Measurements from ENCODE around the gene FEZ2. TPM values are rescaled to one million over a fixed set of nuclear protein-coding genes. Genes with fewer than 3 reads are reported as not detected.

FEZ2 gene
- total RNA-seq, 1 experiment from 2014 or later = 52.6 TPM

- no peak overlapping the region for H2AFZ ChIP-seq (ENCODE audit: low read length)
- DNase-seq (peak; percentile 79), ATAC-seq (peak; percentile 93)
- H3K27me3 ChIP-seq (ENCODE audit: low read length) = no peaks in the 10 kb centered on the region
- H3K4me2 ChIP-seq (ENCODE audit: low read length) = no peak overlapping the region
- no peak overlapping the region for H3K9ac ChIP-seq (ENCODE audit: low read length)
- H4K20me1 ChIP-seq (ENCODE audit: low read length) = no peaks in the 10 kb centered on the region
- no peak for TF ChIP-seq EZH2 (IDR thresholded peaks at IDR 0.05; ENCODE audit: low read length, unreplicated experiment)
- no peak for TF ChIP-seq CTCF (conservative IDR thresholded peaks at IDR 0.05; ENCODE audit: low read depth, low read length)
- no peak for TF ChIP-seq EZH2phosphoT487 (IDR thresholded peaks at IDR 0.05; ENCODE audit: borderline replicate concordance, low read length)
- H3F3A ChIP-seq (ENCODE audit: low read length, unreplicated experiment) = no peaks in the 10 kb centered on the region
- CTCF ChIA-PET = no interaction called here
- no peaks in the 10 kb centered on the region for H3K36me3 ChIP-seq (ENCODE audit: low read depth, low read length)
- H3K79me2 ChIP-seq (ENCODE audit: low read length) = no peaks in the 10 kb centered on the region
- no peak overlapping the region for H3K4me3 ChIP-seq (ENCODE audit: low read length)
- H3K9me3 ChIP-seq (ENCODE audit: low read length) = no peaks in the 10 kb centered on the region
- no TSS peak for BruUV-seq (replicated peaks)
- intact Hi-C loops (cut with micrococcal nuclease) = no loop called here
- no peaks in the 10 kb centered on the region for H3K9me2 ChIP-seq (replicated peaks; ENCODE audit: low read length)
- no peak overlapping the region for H3K27ac ChIP-seq (ENCODE audit: low read length)
- no peaks in the 10 kb centered on the region for H3K4me1 ChIP-seq (ENCODE audit: insufficient read depth, low read length)
- POLR2A ChIA-PET (ENCODE audit: unreplicated experiment) = interaction anchor here (0.6 kb wide), 1 partner anchor 25 kb away, joined by 4 read pairs; no protein-coding TSS in a partner anchor
These were observed 20.4 kb upstream of the FEZ2 start for GRCh38 chr2:36618381-36618780.

- no peak overlapping the region for H3K4me2 ChIP-seq (ENCODE audit: low read length)
- no peak for ATAC-seq
- no TSS peak for BruUV-seq (replicated peaks)
- ChIA-PET CTCF (interaction anchor here (0.6 kb wide), 1 partner anchor 384 kb away, joined by 3 read pairs; no protein-coding TSS in a partner anchor), POLR2A (ENCODE audit: unreplicated experiment) (no interaction called here)
- H3K9ac ChIP-seq (ENCODE audit: low read length) = no peak overlapping the region
- intact Hi-C loops (cut with micrococcal nuclease) = no loop called here
- H3K36me3 ChIP-seq (ENCODE audit: low read depth, low read length) = no peaks in the 10 kb centered on the region
- H3K79me2 ChIP-seq (ENCODE audit: low read length) = no peaks in the 10 kb centered on the region
- no peaks in the 10 kb centered on the region for H3K9me2 ChIP-seq (replicated peaks; ENCODE audit: low read length)
- H3K4me1 ChIP-seq (ENCODE audit: insufficient read depth, low read length) = no peaks in the 10 kb centered on the region
- no peak overlapping the region for H3K27ac ChIP-seq (ENCODE audit: low read length)
- H2AFZ ChIP-seq (ENCODE audit: low read length) = no peak overlapping the region
- no peaks in the 10 kb centered on the region for H3F3A ChIP-seq (ENCODE audit: low read length, unreplicated experiment)
- no peaks in the 10 kb centered on the region for H3K27me3 ChIP-seq (ENCODE audit: low read length)
- DNase-seq = no peak
- TF ChIP-seq CTCF (conservative IDR thresholded peaks at IDR 0.05; ENCODE audit: low read depth, low read length) = no peak
- TF ChIP-seq EZH2 (IDR thresholded peaks at IDR 0.05; ENCODE audit: low read length, unreplicated experiment) = no peak
- no peak for TF ChIP-seq EZH2phosphoT487 (IDR thresholded peaks at IDR 0.05; ENCODE audit: borderline replicate concordance, low read length)
- no peak overlapping the region for H3K4me3 ChIP-seq (ENCODE audit: low read length)
- no peaks in the 10 kb centered on the region for H3K9me3 ChIP-seq (ENCODE audit: low read length)
- no peaks in the 10 kb centered on the region for H4K20me1 ChIP-seq (ENCODE audit: low read length)
These were observed 19.0 kb upstream of the FEZ2 start for GRCh38 chr2:36616947-36617346.

GRCh38 chr2:36615222-36615621 is 17.3 kb upstream of the FEZ2 start:
- H3K4me2 ChIP-seq (ENCODE audit: low read length) = no peak overlapping the region
- TF ChIP-seq CTCF (conservative IDR thresholded peaks at IDR 0.05; ENCODE audit: low read depth, low read length) (no peak), EZH2phosphoT487 (IDR thresholded peaks at IDR 0.05; ENCODE audit: borderline replicate concordance, low read length) (no peak), EZH2 (IDR thresholded peaks at IDR 0.05; ENCODE audit: low read length, unreplicated experiment) (no peak)
- no TSS peak for BruUV-seq (replicated peaks)
- H3K9me2 ChIP-seq (replicated peaks; ENCODE audit: low read length) = no peaks in the 10 kb centered on the region
- no peaks in the 10 kb centered on the region for H3F3A ChIP-seq (ENCODE audit: low read length, unreplicated experiment)
- H2AFZ ChIP-seq (ENCODE audit: low read length) = no peak overlapping the region
- no peak overlapping the region for H3K27ac ChIP-seq (ENCODE audit: low read length)
- no peak overlapping the region for H3K9ac ChIP-seq (ENCODE audit: low read length)
- H3K4me1 ChIP-seq (ENCODE audit: insufficient read depth, low read length) = no peaks in the 10 kb centered on the region
- H3K79me2 ChIP-seq (ENCODE audit: low read length) = no peaks in the 10 kb centered on the region
- H3K4me3 ChIP-seq (ENCODE audit: low read length) = no peak overlapping the region
- ChIA-PET CTCF (no interaction called here), POLR2A (ENCODE audit: unreplicated experiment) (no interaction called here)
- DNase-seq (no peak), ATAC-seq (no peak)
- no peaks in the 10 kb centered on the region for H3K9me3 ChIP-seq (ENCODE audit: low read length)
- H4K20me1 ChIP-seq (ENCODE audit: low read length) = no peaks in the 10 kb centered on the region
- intact Hi-C loops (cut with micrococcal nuclease) = no loop called here
- no peaks in the 10 kb centered on the region for H3K36me3 ChIP-seq (ENCODE audit: low read depth, low read length)
- H3K27me3 ChIP-seq (ENCODE audit: low read length) = no peaks in the 10 kb centered on the region
